Measurements from ENCODE around the gene SPACA9.

The SPACA9 gene

DNA sequence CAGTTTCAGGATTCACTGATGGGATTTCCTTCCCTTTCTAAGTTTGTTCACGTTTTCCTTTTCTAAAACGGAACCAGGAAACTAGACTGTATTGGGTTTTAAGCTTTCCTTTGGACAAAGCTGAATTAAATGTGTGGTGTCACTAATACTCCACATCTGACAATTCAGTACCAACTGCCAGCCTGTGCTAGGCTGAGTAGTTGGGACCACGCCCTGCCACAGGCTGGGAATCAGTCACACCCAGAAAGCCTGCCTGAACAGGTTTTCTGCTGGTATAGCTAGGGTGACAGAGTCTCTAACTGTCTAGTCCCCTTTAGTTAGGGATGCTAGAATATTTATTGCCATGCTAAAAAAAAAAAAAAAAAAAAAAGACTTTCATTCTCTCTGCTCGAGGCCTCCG is 15.6 kb downstream of the SPACA9 start:
- peak; percentile 25 for DNase-seq (ENCODE audit: low spot score)

DNA sequence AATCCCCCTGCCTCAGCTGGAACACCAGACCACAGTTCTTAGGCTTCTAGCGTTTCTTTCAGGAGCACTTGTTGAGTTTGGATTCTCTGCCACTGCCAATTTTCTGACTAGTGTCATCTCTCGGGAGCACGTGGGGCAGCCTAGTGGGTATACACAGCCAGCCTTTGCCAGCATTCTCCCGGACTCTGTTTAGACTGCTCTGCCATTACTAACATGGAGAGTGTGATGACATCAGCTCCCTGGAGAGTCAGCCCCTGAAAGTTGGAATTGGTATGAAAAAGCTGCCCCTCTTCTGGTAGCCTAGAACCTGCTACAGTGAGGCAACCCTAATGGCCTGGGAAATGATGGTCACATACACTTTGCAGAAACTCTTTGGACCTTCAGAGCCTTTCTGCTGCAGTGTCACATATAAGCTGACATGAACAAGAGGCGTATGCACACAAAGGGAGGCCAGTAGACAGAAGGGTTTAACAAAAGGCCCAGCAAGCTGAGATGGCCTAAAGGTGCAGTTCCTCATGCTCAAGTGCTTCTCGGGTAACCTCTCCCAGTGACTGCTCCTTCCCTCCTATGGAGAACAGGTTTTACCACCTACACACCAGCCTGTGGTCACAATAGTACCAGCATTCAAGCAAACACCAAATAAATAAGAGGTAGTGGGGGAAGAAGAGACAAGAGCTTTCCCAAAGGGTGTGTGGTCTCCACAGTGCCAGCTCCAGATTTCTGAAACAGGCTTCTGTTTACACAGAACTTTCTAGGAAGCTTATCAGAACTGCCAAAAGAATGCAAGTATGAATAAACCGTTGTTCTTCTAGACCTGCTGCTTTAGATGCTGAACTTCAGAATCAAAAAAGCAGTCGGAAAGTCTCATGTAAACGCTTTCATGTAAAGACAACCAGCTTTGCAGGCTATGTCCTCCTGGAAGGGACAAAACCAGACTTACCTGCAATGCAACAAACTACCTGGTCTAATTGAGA is 16.5 kb downstream of the SPACA9 start:
- no peak for DNase-seq (ENCODE audit: low spot score)

DNA sequence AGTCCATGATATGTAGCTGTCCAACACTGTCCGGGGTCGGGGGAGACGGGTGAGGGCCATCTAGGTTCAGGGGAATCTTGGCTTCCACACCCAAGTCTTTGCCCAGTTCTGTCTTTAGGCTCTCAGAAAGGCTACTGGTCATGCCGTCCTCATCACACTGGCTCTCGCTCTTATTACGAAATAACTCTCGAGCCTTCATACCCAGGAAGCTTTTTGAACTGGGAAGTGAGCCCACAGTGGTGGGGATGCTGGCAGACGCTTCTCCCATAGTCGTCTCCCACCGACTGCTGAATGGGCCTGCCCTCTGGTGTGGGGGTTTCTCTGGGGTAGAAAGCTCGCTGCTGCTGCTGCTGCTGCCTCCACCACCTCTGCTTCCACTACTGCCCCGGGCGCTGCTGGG is 17.6 kb downstream of the SPACA9 start:
- DNase-seq (ENCODE audit: low spot score), result no peak

DNA sequence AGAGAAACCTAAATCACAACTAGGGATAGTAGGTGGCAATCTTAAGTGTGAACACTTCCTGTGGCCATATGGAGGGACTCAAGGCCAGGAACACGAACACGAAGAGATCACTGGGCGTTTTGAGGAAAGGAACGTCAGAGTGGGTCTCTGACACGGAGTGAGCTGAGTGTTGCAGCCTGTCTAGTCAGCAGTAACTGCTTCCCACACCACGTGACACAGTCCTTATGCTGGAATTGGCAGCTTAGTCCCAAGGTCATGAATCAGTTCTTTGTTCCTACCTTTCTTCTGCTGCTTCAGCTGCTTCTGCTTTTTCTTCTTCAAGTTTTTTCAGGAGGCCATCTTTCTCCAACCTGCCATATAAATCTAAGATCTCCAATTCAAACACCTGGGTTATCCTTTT is 18.2 kb downstream of the SPACA9 start:
- no peak for DNase-seq (ENCODE audit: low spot score)

DNA sequence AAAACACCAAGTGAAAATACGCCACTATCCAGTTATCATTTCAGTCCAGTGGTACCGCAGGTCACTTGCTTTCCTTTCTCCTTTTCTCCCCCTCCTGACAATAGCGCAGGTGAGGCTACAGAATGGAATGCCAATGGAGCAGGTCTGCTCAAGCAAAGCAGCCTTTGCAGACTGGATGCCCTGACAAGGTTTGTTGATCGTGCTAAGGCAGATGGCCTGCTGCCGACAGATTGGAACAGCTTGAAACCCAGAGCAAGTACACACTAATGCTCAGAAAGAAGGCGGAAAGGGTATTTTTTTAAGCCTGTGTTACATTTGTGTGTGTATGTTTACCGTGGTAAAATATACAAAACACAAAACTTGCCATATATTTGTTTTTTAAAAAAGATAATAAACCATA is 19.4 kb downstream of the SPACA9 start:
- DNase-seq (ENCODE audit: low spot score), result no peak

DNA sequence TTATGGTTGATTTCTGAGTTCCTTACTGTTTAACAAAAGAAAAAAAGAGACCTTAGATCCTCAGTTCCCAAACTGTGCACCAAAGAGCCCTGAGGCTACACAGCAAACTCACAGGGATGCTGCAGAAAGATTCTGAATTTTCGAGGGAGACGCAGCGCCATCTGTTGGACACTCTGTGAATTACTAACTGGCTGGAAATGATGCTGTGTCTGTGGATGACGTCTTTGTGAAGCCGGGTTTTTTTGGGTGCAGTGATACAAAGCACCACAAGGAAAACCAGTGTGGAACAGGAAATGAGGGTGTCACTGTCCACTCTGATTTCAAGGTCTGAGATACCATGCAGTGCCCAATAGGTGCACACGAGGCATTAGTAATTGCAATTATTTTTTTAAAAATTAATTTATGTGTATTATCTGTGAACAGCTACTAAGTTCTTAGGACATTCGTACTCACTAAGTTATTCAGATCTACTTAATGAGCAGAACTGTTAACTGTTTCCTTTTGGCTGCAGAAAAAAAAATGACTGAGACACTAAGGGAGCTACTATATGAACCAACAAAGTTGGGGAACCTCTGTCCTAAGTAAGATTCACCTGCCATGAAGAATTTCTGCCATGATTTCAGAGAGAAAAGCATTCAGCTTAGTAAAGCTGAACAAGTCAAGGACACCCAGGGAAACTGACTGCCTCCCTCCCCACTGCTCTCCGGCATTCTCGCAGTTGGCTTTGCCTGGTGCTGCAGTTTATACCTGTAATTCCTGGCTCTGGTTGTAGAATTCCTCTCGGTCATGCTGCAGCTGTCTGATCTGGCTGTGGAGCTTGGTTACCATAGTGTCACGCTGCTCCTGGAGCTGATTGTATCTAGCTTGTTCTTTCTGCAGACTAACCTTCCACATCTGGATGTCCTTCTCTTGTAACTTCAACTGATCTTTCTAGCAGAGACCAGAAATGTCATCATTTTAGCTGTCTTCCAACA is 23.4 kb downstream of the SPACA9 start:
- peak; percentile 57 for DNase-seq (ENCODE audit: low spot score)

DNA sequence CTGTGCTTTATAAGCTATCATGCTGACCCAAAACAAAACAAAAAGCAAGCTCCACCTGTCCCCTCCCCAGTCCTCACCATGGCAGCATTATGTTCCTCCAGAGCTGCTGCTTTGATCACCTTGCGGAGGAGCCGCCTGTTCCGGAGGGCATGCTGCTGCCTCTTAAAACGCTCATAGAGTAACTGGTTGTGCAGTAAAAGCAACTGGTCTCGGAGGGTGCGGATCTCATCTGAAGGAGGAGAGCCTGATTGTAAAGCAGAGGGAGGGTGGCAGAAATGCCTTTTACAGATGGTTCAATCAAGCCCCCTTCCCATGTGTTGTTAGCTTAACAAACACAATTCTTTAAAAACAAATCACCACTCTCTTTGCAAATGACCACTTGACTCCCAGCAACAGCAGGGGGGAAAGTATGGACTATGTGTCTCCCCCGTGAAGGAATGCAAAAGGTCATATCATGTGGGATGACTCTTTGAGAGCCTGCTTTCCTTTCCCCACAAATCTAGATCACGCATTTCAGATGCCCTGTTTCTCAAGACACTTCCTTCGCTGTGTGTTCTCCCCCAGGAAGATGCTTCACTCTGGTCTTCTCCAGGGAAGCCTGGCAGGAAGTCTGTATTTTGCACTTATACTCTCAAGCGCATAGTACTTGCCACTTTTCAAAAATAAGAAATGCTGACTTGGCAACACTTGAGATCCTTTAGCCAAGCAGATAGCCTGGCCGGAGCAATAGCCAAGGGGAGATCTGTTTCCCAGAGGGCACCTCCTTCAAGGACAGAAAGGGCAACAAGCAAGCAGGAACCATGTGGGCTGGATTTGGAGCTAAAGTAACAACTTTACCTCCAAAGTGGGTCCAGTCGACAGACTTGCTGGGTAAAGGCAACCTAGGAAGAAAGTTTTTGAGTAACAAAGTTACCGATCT is 25.1 kb downstream of the SPACA9 start:
- no peak for DNase-seq (ENCODE audit: low spot score)

DNA sequence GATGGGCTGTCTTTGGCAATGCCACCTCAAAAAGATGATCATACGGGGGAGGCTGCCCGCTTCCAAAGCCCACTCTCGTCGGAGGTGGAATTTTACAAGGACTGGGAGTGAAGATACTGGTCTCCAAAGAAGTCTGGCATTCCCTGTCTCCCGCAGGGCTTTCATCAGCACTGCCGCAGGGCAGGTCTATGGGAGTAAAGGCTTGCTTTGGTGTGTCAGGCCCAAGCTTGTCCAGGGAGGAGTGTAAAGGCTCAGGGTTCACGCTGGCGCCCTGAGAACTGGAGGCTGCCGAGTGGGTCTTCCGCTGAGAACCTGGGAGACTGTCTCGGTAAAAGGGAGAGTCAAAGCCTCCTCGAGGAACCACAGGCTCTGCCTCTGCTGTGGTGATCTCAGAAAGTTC is 27.0 kb downstream of the SPACA9 start:
- no peak for DNase-seq (ENCODE audit: low spot score)

DNA sequence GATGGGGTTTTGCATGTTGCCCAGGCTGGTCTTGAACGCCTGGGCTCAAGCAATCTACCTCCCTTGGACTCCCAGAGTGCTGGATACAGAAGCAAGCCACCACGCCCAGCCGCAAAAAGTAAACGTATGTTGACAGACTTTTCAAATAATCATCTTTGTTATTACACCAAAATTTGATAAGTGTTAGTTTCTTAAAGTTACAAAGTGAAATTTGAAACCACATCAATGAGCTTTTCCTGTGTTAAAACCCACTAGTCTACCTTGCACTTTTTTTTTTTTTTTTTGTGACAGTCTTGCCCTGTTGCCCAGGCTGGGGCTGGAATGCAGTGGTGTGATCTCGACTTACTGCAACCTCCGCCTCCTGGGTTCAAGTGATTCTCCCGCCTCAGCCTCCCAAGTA is 29.9 kb downstream of the SPACA9 start:
- no peak for DNase-seq (ENCODE audit: low spot score)

DNA sequence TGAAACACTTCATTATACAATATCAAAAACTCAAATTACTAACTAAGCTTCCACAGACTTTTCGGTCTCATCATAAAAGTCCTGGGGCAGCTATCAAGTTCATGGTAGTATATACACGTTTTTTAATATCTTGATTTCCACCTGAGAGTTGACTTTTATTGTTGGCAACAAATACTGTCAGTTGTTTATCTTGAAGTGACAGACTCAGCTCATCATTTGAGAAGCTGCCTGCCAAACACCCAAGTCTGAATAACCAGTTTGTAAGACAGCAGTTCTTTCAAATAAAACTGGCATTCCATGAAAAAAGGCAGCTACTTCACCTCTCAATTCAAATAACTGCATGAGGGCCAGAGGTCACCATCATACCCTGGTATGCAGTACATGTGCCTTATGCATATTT is 30.6 kb downstream of the SPACA9 start:
- DNase-seq (ENCODE audit: low spot score), result no peak

DNA sequence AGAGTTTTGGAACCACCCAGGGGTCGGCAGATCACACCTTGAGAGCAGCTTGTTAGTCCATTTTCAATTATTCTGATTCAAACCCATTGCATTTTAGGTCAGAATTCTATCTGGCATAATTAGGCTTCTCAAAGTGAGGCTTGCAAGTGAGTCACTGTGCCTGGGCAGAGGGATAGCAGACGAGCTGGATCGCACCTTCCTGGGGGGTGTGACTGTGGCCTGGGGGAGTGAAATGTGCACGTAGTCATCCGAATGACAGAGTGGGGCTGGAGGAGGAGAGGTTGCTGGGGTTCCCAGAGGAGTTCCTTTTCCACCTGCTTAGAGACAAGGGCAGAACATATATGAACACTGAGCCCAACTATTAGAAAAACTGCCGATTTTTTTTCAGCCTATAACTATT is 31.7 kb downstream of the SPACA9 start:
- DNase-seq (ENCODE audit: low spot score), result no peak

DNA sequence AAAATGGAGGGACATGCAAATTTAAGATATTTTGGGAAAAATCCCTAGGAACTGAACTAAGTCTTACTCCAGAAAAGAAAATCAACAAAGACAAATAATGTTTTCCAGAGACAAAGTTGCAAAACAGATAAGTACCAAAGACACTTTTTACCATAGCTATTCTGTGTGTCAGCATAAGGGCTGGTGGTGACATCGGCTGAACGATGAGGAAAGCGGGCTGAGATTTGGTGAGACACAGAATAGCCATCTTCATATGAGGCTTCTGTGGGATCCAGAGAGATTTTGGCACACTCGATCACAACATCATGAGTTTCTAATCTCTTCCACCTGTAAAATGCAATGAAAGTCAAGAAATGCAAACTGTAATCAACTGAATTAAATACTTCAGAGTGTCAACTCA is 33.4 kb downstream of the SPACA9 start:
- DNase-seq (ENCODE audit: low spot score), result no peak

DNA sequence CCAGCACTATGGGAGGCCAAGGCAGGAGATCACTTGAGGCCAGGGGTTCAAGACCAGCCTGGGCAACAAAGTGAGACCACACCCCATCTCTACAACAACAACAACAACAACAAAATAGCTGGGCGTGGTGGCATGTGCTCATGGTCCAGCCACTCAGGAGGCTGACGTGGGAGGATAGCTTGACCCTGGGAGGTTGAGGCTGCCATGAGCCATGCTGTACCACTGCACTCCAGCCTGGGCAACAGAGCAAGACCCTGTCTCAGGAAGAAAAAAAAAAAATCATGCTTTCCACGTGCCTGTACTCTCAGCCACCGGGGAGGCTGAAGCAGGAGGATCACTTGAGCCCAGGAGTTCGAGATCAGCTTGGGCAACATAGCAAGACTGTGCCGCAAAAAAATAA is 36.2 kb downstream of the SPACA9 start:
- DNase-seq (ENCODE audit: low spot score), result no peak

DNA sequence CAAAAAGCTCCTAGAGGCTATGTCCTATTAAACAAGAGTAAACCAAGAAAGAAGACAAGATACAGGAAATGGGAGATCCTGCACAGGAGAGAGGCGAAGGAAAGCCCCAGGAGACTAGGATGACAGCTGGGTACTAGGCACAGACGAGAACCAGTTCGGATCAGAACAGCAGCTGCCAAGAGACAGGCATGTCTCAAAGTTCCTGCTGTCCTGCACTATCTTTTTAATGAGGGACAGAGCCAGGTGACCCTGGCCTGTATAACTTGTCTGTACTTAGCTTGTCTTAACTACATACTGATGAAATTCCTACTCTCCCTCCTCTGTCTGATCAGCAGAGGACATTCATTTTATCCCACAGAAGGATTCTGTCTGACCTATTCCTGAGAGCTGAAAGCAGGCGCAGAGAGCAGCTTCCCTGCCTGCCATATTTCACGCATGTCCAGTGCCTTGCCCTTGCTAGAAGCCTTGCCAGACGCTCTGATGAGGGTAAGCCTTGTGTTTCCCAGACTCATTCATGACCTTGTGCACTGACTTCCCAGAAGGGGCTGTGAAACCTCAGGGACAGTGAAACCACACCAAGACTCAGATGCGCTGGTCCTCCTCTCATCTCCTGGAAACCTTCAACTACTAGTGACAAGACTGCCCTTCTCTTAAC is 41.0 kb downstream of the SPACA9 start:
- no peak for DNase-seq (ENCODE audit: low spot score)

DNA sequence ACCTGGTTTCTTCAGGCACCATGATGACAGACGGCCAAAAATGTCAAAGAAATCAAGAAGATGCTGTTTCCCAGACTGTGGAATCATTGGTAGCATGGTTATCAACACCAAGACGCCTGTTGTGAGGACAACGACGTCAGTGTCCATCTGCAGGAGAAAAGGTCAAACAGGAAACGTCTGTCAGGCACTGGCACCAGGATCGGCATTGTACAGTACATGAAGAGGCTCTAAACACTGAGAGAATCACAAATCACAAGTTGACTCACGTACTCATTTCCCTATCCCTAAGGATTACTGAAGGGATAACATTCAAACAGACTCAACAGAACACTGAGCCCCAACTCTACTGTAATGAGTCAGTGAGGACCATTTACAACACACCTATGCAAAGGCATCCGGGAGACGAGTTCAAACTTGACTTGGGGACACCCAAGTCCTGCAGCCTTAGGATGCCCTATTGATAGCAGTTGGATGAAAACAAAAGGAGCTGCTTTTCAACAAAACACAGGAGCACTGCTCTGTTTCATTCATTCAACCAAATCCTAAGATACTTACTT is 44.7 kb downstream of the SPACA9 start:
- DNase-seq (ENCODE audit: low spot score), result no peak

DNA sequence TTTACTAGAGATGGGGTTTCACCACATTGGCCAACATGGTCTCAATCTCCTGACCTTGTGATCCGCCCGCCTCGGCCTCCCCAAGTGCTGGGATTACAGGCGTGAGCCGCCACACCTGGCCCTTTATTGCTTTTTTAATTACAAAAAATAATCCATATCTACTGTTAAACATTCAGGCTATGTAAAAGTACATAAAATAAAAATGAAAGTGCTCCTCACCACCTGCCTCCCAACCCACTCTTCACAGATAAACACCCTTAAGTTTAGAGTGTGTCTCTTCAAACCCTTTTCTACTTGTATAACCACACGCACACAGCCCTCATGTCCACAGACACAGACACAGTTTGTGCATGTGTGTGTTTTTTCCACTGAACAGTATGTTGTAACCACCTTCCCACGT is 49.0 kb downstream of the SPACA9 start:
- DNase-seq (ENCODE audit: low spot score), result no peak

DNA sequence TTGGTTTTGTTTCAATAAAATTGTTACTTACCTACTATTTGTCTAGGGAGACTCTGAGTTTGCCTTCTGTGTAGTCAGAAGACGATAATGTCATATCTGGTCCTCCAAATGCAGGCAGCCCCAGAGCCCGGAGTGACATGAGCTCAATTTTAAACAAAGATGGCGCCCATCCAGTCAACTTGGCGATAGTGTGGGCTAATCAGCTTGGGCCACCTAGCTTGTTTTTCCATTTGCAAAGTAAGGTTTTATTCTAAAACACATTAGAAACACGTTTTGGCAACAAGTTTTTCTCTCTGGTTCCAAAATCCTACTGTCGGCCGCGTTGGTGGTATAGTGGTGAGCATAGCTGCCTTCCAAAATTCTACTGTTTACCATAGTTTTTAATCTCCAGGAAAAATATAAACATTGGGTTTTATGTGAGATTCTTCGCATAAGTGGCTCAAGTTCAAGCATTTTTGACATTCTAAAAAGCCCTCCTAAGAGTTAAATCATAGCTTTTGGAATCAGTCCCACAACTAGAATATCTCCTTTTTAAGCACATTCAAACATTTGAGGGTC is 52.6 kb downstream of the SPACA9 start:
- no peak for DNase-seq (ENCODE audit: low spot score)

DNA sequence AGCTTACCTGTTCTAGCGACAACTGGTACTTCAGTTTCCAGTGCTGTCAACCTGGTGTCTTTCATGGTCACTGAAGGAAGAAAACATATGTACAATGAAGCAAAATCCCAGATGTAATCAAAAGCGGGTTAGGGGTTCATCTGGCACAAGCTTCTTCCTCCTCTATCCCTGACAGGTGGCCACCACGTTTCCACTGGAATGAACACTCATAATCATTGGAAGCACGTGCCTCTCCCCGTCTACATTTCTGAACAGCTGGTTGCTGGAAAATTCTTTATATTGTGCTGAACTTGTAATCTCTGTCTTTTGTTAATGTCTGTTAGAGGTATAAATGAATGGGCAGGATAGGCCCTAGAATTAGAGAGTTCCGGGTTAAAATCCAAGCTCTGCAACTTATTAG is 56.3 kb downstream of the SPACA9 start:
- no peak for DNase-seq (ENCODE audit: low spot score)

DNA sequence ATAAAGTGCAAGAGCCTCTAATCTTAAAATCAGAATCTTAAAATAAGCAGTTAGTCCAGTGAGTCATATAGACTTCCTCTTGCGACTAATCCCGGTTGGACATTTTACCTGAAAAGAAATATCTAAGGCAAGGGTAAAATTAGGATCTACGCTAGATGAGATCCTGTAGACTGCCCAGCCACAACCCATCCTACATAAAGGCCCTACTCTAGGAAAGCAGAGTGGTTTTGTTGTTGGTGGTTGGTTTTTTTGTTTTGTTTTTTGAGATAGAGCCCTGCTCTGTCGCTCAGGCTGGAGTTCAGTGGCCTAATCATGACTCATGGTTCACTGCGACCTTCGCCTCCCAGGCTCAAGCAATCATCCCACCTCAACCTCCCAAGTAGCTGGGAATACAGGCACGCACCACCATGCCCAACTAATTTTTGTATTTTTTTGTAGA is 58.8 kb downstream of the SPACA9 start:
- no peak for DNase-seq (ENCODE audit: low spot score)

DNA sequence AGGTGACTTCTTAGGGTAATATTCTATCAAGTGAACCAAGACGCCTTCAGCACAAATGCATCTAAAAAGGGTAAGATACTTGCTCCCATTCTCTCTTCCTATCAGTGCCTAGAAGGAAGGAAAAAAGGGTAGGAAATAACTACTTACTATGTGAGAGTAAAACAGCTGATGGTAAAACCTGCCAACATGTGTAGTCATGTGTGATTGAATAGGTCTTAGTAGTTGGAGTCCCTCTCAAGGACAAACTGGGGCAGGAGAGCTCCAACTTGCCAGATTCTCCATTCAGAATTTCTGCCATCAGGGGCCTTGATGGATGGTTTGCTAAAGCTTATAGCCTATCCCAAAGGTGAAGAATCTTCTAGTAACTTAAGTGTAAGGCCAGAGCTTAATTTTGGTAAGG is 60.5 kb downstream of the SPACA9 start:
- DNase-seq (ENCODE audit: low spot score), result no peak
